WTC11 (cell line): Measurements from ENCODE around the gene IFITM2. TPM values are rescaled to one million over a fixed set of nuclear protein-coding genes. Genes with fewer than 3 reads are reported as not detected.

Source experiments
- ATAC-seq: fragments of 200-7000 bp; cut with Tn5 transposase; 2 replicates; pipeline ENCODE4 v1.10.0; 2021; ENCODE audit warnings: mild to moderate bottlenecking, moderate library complexity
- CTCF ChIA-PET: fragments of 300-600 bp; sonication (Branson Sonifier 250); formaldehyde crosslinking; loops from one replicate; lab custom pipeline; 2021; ENCODE audit warnings: antibody characterized with exemption; lab: Charles Lee
- POLR2A ChIA-PET: fragments of 350-600 bp; sonication (Branson Sonifier 250); formaldehyde crosslinking; loops from one replicate; lab custom pipeline; 2021; ENCODE audit warnings: antibody characterized with exemption; lab: Charles Lee
- DNase-seq: peaks from one replicate; pipeline ENCODE4 v3.0.0; 2021; ENCODE audit warnings: low spot score
- H3K27ac Mint-ChIP-seq: 2 replicates; pipeline ENCODE4 v1.8.0; 2021; ENCODE audit warnings: mixed read lengths
- H3K27me3 Mint-ChIP-seq: 2 replicates; pipeline ENCODE4 v1.8.0; 2021; ENCODE audit warnings: low read depth, mild to moderate bottlenecking, moderate library complexity, mixed read lengths
- H3K36me3 Mint-ChIP-seq: 2 replicates; pipeline ENCODE4 v1.8.0; 2021; ENCODE audit warnings: mixed read lengths
- H3K4me1 Mint-ChIP-seq: 2 replicates; pipeline ENCODE4 v1.8.0; 2022; ENCODE audit warnings: mixed read lengths
- H3K4me3 Mint-ChIP-seq: 2 replicates; pipeline ENCODE4 v1.8.0; 2021; ENCODE audit warnings: mild to moderate bottlenecking, moderate library complexity, mixed read lengths
- H3K9me3 Mint-ChIP-seq: 2 replicates; pipeline ENCODE4 v1.8.0; 2021; ENCODE audit warnings: mixed read lengths
- ATF6 ChIP-seq: sonication (generic); formaldehyde crosslinking; IDR thresholded peaks from 2 replicates; pipeline ENCODE4 v1.8.1; 2023; ENCODE audit warnings: mild to moderate bottlenecking, missing genetic modification reagents
- CBFB ChIP-seq: sonication (generic); formaldehyde crosslinking; IDR thresholded peaks from 2 replicates; pipeline ENCODE4 v1.8.1; 2022; ENCODE audit warnings: mild to moderate bottlenecking, low read depth, missing genetic modification reagents
- CREB1 ChIP-seq: sonication (generic); formaldehyde crosslinking; IDR thresholded peaks from 2 replicates; pipeline ENCODE4 v1.8.0; 2023; ENCODE audit warnings: mild to moderate bottlenecking, missing genetic modification reagents
- FOXK1 ChIP-seq: sonication (generic); formaldehyde crosslinking; IDR thresholded peaks from 2 replicates; pipeline ENCODE4 v1.8.0; 2022; ENCODE audit warnings: mild to moderate bottlenecking, moderate library complexity, missing genetic modification reagents
- GRHL2 ChIP-seq: fragments of 250-450 bp; sonication (Bioruptor Pico); IDR thresholded peaks from 2 replicates; pipeline ENCODE4 v1.8.0; 2022; ENCODE audit warnings: mild to moderate bottlenecking, moderate library complexity; ENCODE audit not compliant: insufficient replicate concordance, severe bottlenecking
- GTF2I ChIP-seq: fragments of 250-450 bp; sonication (Bioruptor Pico); conservative IDR thresholded peaks from 2 replicates; pipeline ENCODE4 v1.4.0; 2021; ENCODE audit warnings: mild to moderate bottlenecking
- MAX ChIP-seq: sonication (generic); formaldehyde crosslinking; IDR thresholded peaks from 2 replicates; pipeline ENCODE4 v1.8.0; 2022; ENCODE audit warnings: mild to moderate bottlenecking, missing genetic modification reagents
- NFYB ChIP-seq: sonication (generic); formaldehyde crosslinking; conservative IDR thresholded peaks from 2 replicates; pipeline ENCODE4 v1.8.0; 2022; ENCODE audit warnings: low read depth, missing genetic modification reagents
- NR2C2 ChIP-seq: sonication (generic); formaldehyde crosslinking; IDR thresholded peaks from 2 replicates; pipeline ENCODE4 v1.8.0; 2022; ENCODE audit warnings: mild to moderate bottlenecking, missing genetic modification reagents
- RELA ChIP-seq: sonication (generic); formaldehyde crosslinking; IDR thresholded peaks from 2 replicates; pipeline ENCODE4 v1.8.1; 2022; ENCODE audit warnings: missing genetic modification reagents, mild to moderate bottlenecking, borderline replicate concordance
- TP53 ChIP-seq: sonication (generic); formaldehyde crosslinking; IDR thresholded peaks from 2 replicates; pipeline ENCODE4 v1.8.1; 2023; ENCODE audit warnings: mild to moderate bottlenecking, missing genetic modification reagents
- ZNF281 ChIP-seq: sonication (generic); formaldehyde crosslinking; IDR thresholded peaks from 2 replicates; pipeline ENCODE4 v1.8.0; 2023; ENCODE audit warnings: mild to moderate bottlenecking, missing genetic modification reagents
- ZNF423 ChIP-seq: fragments of 250-450 bp; sonication (Bioruptor Pico); IDR thresholded peaks from 2 replicates; pipeline ENCODE4 v2.1.2; 2022; ENCODE audit warnings: mild to moderate bottlenecking, moderate library complexity
- total RNA-seq: library from RNA; stranded (reverse); gene quantifications from 3 replicates; pipeline ENCODE4 v1.2.3, GENCODE V29; 2021
- TF ChIP-seq, protein P1 (sequence below): sonication (generic); formaldehyde crosslinking; IDR thresholded peaks from 2 replicates; pipeline ENCODE4 v1.8.0; 2022; ENCODE audit warnings: mild to moderate bottlenecking, missing genetic modification reagents
- TF ChIP-seq, protein P2 (sequence below): fragments of 250-450 bp; sonication (Bioruptor Pico); IDR thresholded peaks from 2 replicates; pipeline ENCODE4 v1.9.0; 2021; ENCODE audit warnings: mild to moderate bottlenecking
- TF ChIP-seq, protein P3 (sequence below): sonication (generic); formaldehyde crosslinking; IDR thresholded peaks from 2 replicates; pipeline ENCODE4 v1.8.1; 2023; ENCODE audit warnings: mild to moderate bottlenecking, missing genetic modification reagents, moderate library complexity

Gene IFITM2
- total RNA-seq, 1 experiment from 2014 or later, result 436 TPM

DNA sequence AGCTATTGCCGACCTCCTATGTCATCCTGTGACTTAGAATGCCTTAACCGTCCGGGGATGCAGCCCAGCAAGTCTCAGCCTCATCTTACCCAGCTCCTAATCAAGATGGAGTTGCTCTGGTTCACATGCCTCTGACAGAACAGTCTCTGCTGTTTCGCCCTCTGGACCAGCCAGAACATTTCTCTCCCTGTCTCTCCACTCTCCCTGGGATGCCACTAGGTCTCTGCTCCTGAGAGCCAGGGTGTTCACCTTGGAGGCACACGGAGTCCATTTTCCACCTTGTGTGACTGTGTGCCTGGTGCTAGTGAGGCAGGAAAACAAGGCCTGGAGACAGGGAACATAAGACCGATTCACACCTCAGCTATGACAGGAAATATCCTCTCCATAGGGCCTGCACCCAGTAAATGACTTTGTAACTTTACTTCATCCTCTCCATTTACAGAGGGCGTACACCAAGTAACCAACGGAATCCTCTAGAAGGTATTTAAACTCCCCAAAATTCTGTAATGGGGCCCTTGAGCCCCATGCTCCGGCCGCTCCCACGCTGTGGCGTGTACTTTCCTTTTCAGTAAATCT lies 44.9 kb downstream of the IFITM2 start:
- Mint-ChIP-seq H3K4me1 (peaks cover 38% of the 10 kb centered on the region), H3K9me3 (peaks cover 5% of the 10 kb centered on the region; the same call in 1 of the 2 replicates), H3K27me3 (peaks cover 5% of the 10 kb centered on the region), H3K27ac (peak overlapping the region; percentile 80), H3K4me3 (no peak overlapping the region), H3K36me3 (no peaks in the 10 kb centered on the region)
- DNase-seq (no peak), ATAC-seq (no peak)
- POLR2A ChIA-PET, result no interaction called here
- TF ChIP-seq GRHL2 (CRISPR knock-in tag) (no peak), ZNF423 (CRISPR knock-in tag) (no peak)
- CTCF ChIA-PET, result interaction anchor here (0.5 to 3.9 kb wide), 4 partner anchors 18 to 111 kb away, joined by 3 to 38 read pairs (median 4); no protein-coding TSS in a partner anchor

- peak overlapping the region; percentile 80 for H3K27ac Mint-ChIP-seq
- POLR2A ChIA-PET, result no interaction called here
- H3K4me3 Mint-ChIP-seq, result no peak overlapping the region
- TF ChIP-seq, protein P1, sequence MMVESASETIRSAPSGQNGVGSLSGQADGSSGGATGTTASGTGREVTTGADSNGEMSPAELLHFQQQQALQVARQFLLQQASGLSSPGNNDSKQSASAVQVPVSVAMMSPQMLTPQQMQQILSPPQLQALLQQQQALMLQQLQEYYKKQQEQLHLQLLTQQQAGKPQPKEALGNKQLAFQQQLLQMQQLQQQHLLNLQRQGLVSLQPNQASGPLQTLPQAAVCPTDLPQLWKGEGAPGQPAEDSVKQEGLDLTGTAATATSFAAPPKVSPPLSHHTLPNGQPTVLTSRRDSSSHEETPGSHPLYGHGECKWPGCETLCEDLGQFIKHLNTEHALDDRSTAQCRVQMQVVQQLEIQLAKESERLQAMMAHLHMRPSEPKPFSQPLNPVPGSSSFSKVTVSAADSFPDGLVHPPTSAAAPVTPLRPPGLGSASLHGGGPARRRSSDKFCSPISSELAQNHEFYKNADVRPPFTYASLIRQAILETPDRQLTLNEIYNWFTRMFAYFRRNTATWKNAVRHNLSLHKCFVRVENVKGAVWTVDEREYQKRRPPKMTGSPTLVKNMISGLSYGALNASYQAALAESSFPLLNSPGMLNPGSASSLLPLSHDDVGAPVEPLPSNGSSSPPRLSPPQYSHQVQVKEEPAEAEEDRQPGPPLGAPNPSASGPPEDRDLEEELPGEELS (CRISPR knock-in tag), result no peak
- TF ChIP-seq NFYB (no peak), RELA (CRISPR knock-in tag) (no peak), GTF2I (CRISPR knock-in tag) (no peak), CREB1 (no peak)
- TF ChIP-seq, protein P2, sequence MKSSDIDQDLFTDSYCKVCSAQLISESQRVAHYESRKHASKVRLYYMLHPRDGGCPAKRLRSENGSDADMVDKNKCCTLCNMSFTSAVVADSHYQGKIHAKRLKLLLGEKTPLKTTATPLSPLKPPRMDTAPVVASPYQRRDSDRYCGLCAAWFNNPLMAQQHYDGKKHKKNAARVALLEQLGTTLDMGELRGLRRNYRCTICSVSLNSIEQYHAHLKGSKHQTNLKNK (CRISPR knock-in tag), result no peak
- TF ChIP-seq, protein P3, sequence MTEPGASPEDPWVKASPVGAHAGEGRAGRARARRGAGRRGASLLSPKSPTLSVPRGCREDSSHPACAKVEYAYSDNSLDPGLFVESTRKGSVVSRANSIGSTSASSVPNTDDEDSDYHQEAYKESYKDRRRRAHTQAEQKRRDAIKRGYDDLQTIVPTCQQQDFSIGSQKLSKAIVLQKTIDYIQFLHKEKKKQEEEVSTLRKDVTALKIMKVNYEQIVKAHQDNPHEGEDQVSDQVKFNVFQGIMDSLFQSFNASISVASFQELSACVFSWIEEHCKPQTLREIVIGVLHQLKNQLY (CRISPR knock-in tag), result no peak
- TF ChIP-seq, all 79 proteins: peak for 0
- Mint-ChIP-seq H3K36me3 (no peaks in the 10 kb centered on the region), H3K9me3 (peaks cover 5% of the 10 kb centered on the region; the same call in 1 of the 2 replicates), H3K4me1 (peaks cover 38% of the 10 kb centered on the region), H3K27me3 (peaks cover 5% of the 10 kb centered on the region)
- DNase-seq, result no peak
- peak; percentile 46 for ATAC-seq
- CTCF ChIA-PET, result interaction anchor here (0.5 to 3.9 kb wide), 6 partner anchors 13 to 110 kb away, joined by 3 to 38 read pairs (median 4); no protein-coding TSS in a partner anchor
Observed at GRCh38 chr11:353179-353873, 45.7 kb downstream of the IFITM2 start.

DNA sequence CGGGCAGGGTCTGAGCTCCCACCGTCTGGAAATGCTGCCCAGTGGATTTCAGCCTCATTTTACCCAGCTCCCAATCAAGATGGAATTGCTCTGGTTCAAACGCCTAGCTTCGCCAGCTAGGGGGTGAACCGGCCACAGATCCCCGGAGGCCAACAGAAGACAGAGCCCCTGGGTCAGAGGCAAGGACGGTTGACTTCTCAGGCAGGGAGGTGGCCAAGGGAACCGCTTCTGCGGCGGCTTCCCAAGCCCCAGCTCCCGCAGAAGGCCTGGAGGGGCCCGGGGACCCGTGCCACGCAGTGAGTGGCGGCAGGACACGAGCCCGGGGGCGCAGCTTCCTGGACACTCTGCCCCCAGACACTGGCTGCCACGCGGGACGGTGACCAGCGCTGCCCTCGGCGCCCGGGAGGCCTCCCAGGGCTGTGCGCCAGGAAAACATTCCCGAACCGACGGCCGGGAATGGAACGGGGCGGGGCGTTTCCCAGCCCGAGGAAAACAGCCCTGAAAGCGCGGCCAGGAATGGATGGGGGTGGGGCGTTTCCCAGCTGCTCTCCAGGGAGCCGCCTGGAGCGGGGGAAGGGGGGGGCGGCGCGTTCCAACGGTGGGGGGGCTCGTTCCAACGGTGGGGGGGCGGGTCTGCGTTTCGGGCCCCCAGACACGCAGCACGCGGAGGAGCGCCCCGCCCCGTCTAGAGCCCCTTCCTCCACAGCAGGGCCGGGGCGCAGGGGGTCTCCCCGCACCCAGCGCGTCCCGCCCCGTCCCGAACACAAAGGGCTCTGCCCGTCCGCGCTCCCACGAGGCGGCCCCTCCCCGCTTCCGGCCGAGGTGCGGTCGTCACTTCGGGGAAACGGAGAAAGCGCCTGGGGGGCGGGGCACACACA lies 48.2 kb downstream of the IFITM2 start:
- ATAC-seq (peak; percentile 86), DNase-seq (peak; percentile 93)
- H3K36me3 Mint-ChIP-seq, result peaks cover 3% of the 10 kb centered on the region
- peaks cover 11% of the 10 kb centered on the region for H3K27me3 Mint-ChIP-seq
- TF ChIP-seq ZNF423 (CRISPR knock-in tag) (peak; percentile 54; the same call in 1 of the 2 replicates), ZNF281 (peak; percentile 63; the same call in 1 of the 2 replicates), MAX (CRISPR knock-in tag) (peak; percentile 62), NR2C2 (CRISPR knock-in tag) (no peak), FOXK1 (CRISPR knock-in tag) (peak; percentile 64; the same call in 1 of the 2 replicates), TP53 (CRISPR knock-in tag) (0 out of 2 replicates have a peak, but pooled peaks have one; percentile 63), CBFB (0 out of 2 replicates have a peak, but pooled peaks have one; percentile 78), ATF6 (CRISPR knock-in tag) (no peak)
- TF ChIP-seq, protein P1 (CRISPR knock-in tag), result no peak; the same call in 1 of the 2 replicates
- ChIA-PET POLR2A (interaction anchor here (0.8 to 2.2 kb wide), 11 partner anchors 15 to 147 kb away, joined by 3 to 15 read pairs (median 4); no protein-coding TSS in a partner anchor), CTCF (interaction anchor here (0.7 to 3.9 kb wide), 15 partner anchors 8 to 105 kb away, joined by 3 to 38 read pairs (median 6); partner anchors contain the start of gene IFITM2)
- H3K9me3 Mint-ChIP-seq, result peaks cover 17% of the 10 kb centered on the region
- H3K4me3 Mint-ChIP-seq, result peak overlapping the region; percentile 37
- peak overlapping the region; percentile 94 for H3K27ac Mint-ChIP-seq
- peaks cover 33% of the 10 kb centered on the region for H3K4me1 Mint-ChIP-seq
